H1 (cell line): Measurements from ENCODE around the gene FARS2. TPM values are rescaled to one million over a fixed set of nuclear protein-coding genes. Genes with fewer than 3 reads are reported as not detected.

Source experiments
- CTCF ChIA-PET: fragments of 300-600 bp; sonication (Branson Sonifier 250); formaldehyde crosslinking; loops from one replicate; lab custom pipeline; 2021; ENCODE audit not compliant: partially characterized antibody; lab: Charles Lee
- POLR2A ChIA-PET: fragments of 300-600 bp; sonication (Branson Sonifier 250); formaldehyde crosslinking; loops from one replicate; lab custom pipeline; 2021; ENCODE audit warnings: inconsistent platforms; ENCODE audit not compliant: partially characterized antibody; lab: Charles Lee
- DNase-seq, 2 experiments: peaks; one replicate each; pipeline versions ENCODE4 v3.0.0 to v3.0.0-alpha.2; 2010 to 2022; ENCODE audit warnings: low spot score in 2 of 2, low read depth in 1 of 2, mixed read lengths in 1 of 2
- FAIRE-seq: peaks from 2 replicates; lab custom pipeline; 2011; peaks lifted over from hg19 to GRCh38; lab: Jason Lieb, UNC
- H2AFZ ChIP-seq: 2 replicates; pipeline ENCODE4 v1.8.1; 2012; ENCODE audit warnings: low read length, inconsistent platforms
- H2AK5ac ChIP-seq: 2 replicates; pipeline ENCODE4 v1.6.1; 2013; ENCODE audit warnings: low read depth, low read length
- H2BK120ac ChIP-seq: replicated peaks from 2 replicates; pipeline ENCODE3; 2013; ENCODE audit warnings: low read depth, low read length, inconsistent platforms
- H2BK12ac ChIP-seq: 2 replicates; pipeline ENCODE4 v1.6.1; 2013; ENCODE audit warnings: low read depth, low read length
- H2BK15ac ChIP-seq: 2 replicates; pipeline ENCODE4 v1.6.1; 2013; ENCODE audit warnings: low read length
- H2BK20ac ChIP-seq: 2 replicates; pipeline ENCODE4 v1.6.1; 2013; ENCODE audit warnings: low read length
- H2BK5ac ChIP-seq: 2 replicates; pipeline ENCODE4 v1.6.1; 2013; ENCODE audit warnings: low read depth, low read length
- H3K14ac ChIP-seq: 2 replicates; pipeline ENCODE4 v1.6.1; 2013; ENCODE audit warnings: inconsistent platforms; ENCODE audit not compliant: insufficient read length
- H3K18ac ChIP-seq: 2 replicates; pipeline ENCODE4 v1.6.1; 2013; ENCODE audit warnings: low read length; ENCODE audit errors: extremely low read depth
- H3K23ac ChIP-seq: 2 replicates; pipeline ENCODE4 v1.6.1; 2013; ENCODE audit warnings: inconsistent platforms; ENCODE audit not compliant: insufficient read length
- H3K23me2 ChIP-seq: 2 replicates; pipeline ENCODE4 v1.6.1; 2013; ENCODE audit warnings: low read depth, low read length
- H3K27ac ChIP-seq: 2 replicates; pipeline ENCODE4 v1.6.1; 2011; ENCODE audit warnings: low read depth, low read length, inconsistent platforms
- H3K27me3 ChIP-seq, 4 experiments: replicated peaks in 1 of 4; 1 replicate in 1 of 4; 2 replicates in 3 of 4; pipeline versions ENCODE4 v1.6.1 to v1.8.1; 2011 to 2013; ENCODE audit warnings: low read length in 3 of 4, mild to moderate bottlenecking in 3 of 4, inconsistent platforms in 2 of 4, mixed read lengths in 2 of 4, moderate library complexity in 1 of 4; ENCODE audit not compliant: control insufficient read depth in 3 of 4, insufficient read depth in 3 of 4; ENCODE audit errors: extremely low read depth in 1 of 4
- H3K36me3 ChIP-seq, 4 experiments: 2 replicates each; pipeline versions ENCODE4 v1.6.1 to v1.8.1; 2011 to 2013; ENCODE audit warnings: mild to moderate bottlenecking in 4 of 4, low read length in 3 of 4, moderate library complexity in 2 of 4, control low read depth in 1 of 4, inconsistent platforms in 1 of 4; ENCODE audit not compliant: insufficient read depth in 4 of 4, control insufficient read depth in 2 of 4
- H3K4ac ChIP-seq: replicated peaks from 2 replicates; pipeline ENCODE3; 2013; ENCODE audit warnings: low read length, low read depth, mixed read lengths, inconsistent platforms; ENCODE audit not compliant: insufficient read length
- H3K4me1 ChIP-seq, 4 experiments: replicated peaks in 1 of 4; 1 replicate in 1 of 4; 2 replicates in 3 of 4; pipeline versions ENCODE4 v1.6.1 to v1.8.1; 2011 to 2013; ENCODE audit warnings: low read length in 3 of 4, inconsistent platforms in 2 of 4, mixed read lengths in 1 of 4; ENCODE audit not compliant: insufficient read depth in 4 of 4, control insufficient read depth in 3 of 4
- H3K4me2 ChIP-seq, 2 experiments: 2 replicates each; pipeline versions ENCODE4 v1.6.1 to v1.8.1; 2011 to 2013; ENCODE audit warnings: low read depth in 2 of 2, low read length in 2 of 2, control low read depth in 1 of 2, inconsistent platforms in 1 of 2, mild to moderate bottlenecking in 1 of 2; ENCODE audit not compliant: insufficient read depth in 1 of 2
- H3K4me3 ChIP-seq, 4 experiments: fragments of 200-600, 300-600 bp in 1 of 4; sonication (generic), shearing (Covaris generic), sonication (Bioruptor Twin) in 1 of 4; 2 replicates each; pipeline versions ENCODE4 v1.5.1 to v1.8.1; 2011 to 2016; ENCODE audit warnings: low read length in 4 of 4, low read depth in 3 of 4, control low read depth in 2 of 4, inconsistent platforms in 2 of 4, mild to moderate bottlenecking in 2 of 4, mixed read lengths in 1 of 4, moderate library complexity in 1 of 4; ENCODE audit not compliant: insufficient read depth in 2 of 4; ENCODE audit errors: extremely low read depth in 1 of 4
- H3K56ac ChIP-seq: replicated peaks from 2 replicates; pipeline ENCODE3; 2013; ENCODE audit warnings: low read depth, mild to moderate bottlenecking, mixed read lengths, low read length, inconsistent platforms; ENCODE audit not compliant: insufficient read length
- H3K79me1 ChIP-seq: 2 replicates; pipeline ENCODE4 v1.6.1; 2013; ENCODE audit warnings: low read depth, low read length, control low read depth
- H3K79me2 ChIP-seq, 2 experiments: 2 replicates each; pipeline versions ENCODE4 v1.6.1 to v1.8.1; 2012 to 2013; ENCODE audit warnings: low read length in 2 of 2, mild to moderate bottlenecking in 2 of 2, inconsistent platforms in 1 of 2; ENCODE audit not compliant: insufficient read depth in 2 of 2, control insufficient read depth in 1 of 2
- H3K9ac ChIP-seq, 4 experiments: replicated peaks in 1 of 4; 1 replicate in 1 of 4; 2 replicates in 3 of 4; pipeline versions ENCODE4 v1.6.1 to v1.8.1; 2011 to 2013; ENCODE audit warnings: low read depth in 3 of 4, low read length in 3 of 4, control low read depth in 2 of 4, mild to moderate bottlenecking in 2 of 4, moderate library complexity in 2 of 4, inconsistent platforms in 1 of 4; ENCODE audit errors: extremely low read depth in 1 of 4
- H3K9me3 ChIP-seq, 2 experiments: 2 replicates each; pipeline versions ENCODE4 v1.6.1 to v1.8.1; 2012 to 2013; ENCODE audit warnings: mild to moderate bottlenecking in 2 of 2, moderate library complexity in 2 of 2, control low read depth in 1 of 2, inconsistent platforms in 1 of 2, low read depth in 1 of 2, low read length in 1 of 2, mixed read lengths in 1 of 2; ENCODE audit not compliant: insufficient read depth in 2 of 2
- H4K20me1 ChIP-seq, 2 experiments: replicated peaks in 1 of 2; 2 replicates each; pipeline versions ENCODE3 to v1.8.1; 2011 to 2013; ENCODE audit warnings: inconsistent platforms in 2 of 2, low read length in 2 of 2, mild to moderate bottlenecking in 1 of 2; ENCODE audit not compliant: insufficient read depth in 2 of 2, control insufficient read depth in 1 of 2
- H4K5ac ChIP-seq: 2 replicates; pipeline ENCODE4 v1.6.1; 2013; ENCODE audit warnings: low read length, low read depth, mixed read lengths, inconsistent platforms; ENCODE audit not compliant: insufficient read length
- H4K8ac ChIP-seq: 2 replicates; pipeline ENCODE4 v1.8.0; 2013; ENCODE audit warnings: mild to moderate bottlenecking, moderate library complexity, low read length, inconsistent platforms; ENCODE audit not compliant: insufficient read depth; ENCODE audit errors: extremely low read depth
- H4K91ac ChIP-seq: replicated peaks from 2 replicates; pipeline ENCODE3; 2013; ENCODE audit warnings: low read length, mixed read lengths, inconsistent platforms; ENCODE audit not compliant: insufficient read length
- BCL11A ChIP-seq, 2 experiments: IDR thresholded peaks; one replicate each; pipeline ENCODE4 v1.6.1; 2011; ENCODE audit warnings: low read depth in 2 of 2, low read length in 2 of 2, mild to moderate bottlenecking in 2 of 2
- CBX5 ChIP-seq: fragments of 300-800, 300-1000 bp; sonication (generic); IDR thresholded peaks from 2 replicates; pipeline ENCODE4 v1.7.1; 2016; ENCODE audit warnings: antibody characterized with exemption, low read length, low read depth
- EP300 ChIP-seq, 2 experiments: IDR thresholded peaks; 1 replicate in 1 of 2; 2 replicates in 1 of 2; pipeline ENCODE4 v1.6.1; 2011 to 2012; ENCODE audit warnings: low read depth in 2 of 2, low read length in 2 of 2, mild to moderate bottlenecking in 2 of 2, borderline replicate concordance in 1 of 2, inconsistent platforms in 1 of 2, moderate library complexity in 1 of 2
- GTF2F1 ChIP-seq: IDR thresholded peaks from 2 replicates; pipeline ENCODE4 v1.6.1; 2012; ENCODE audit warnings: low read depth, low read length, improper control_type of control experiment, borderline replicate concordance
- HDAC6 ChIP-seq: IDR thresholded peaks from one replicate; pipeline ENCODE4 v1.7.1; 2012; ENCODE audit warnings: low read depth, mild to moderate bottlenecking, inconsistent platforms, low read length, moderate library complexity
- KDM4A ChIP-seq: IDR thresholded peaks from one replicate; pipeline ENCODE4 v1.7.1; 2012; ENCODE audit warnings: low read depth, mild to moderate bottlenecking, moderate library complexity, low read length, inconsistent platforms; ENCODE audit not compliant: severe bottlenecking
- MAFK ChIP-seq: IDR thresholded peaks from 2 replicates; pipeline ENCODE4 v1.6.1; 2012; ENCODE audit warnings: low read depth, mild to moderate bottlenecking, improper control_type of control experiment, low read length
- RAD21 ChIP-seq, 2 experiments: IDR thresholded peaks in 1 of 2; conservative IDR thresholded peaks in 1 of 2; 2 replicates each; pipeline ENCODE4 v1.6.1; 2011; ENCODE audit warnings: low read depth in 2 of 2, low read length in 2 of 2, improper control_type of control experiment in 1 of 2, inconsistent platforms in 1 of 2, mild to moderate bottlenecking in 1 of 2, moderate library complexity in 1 of 2
- RXRA ChIP-seq: IDR thresholded peaks from 2 replicates; pipeline ENCODE4 v1.6.1; 2011; ENCODE audit warnings: low read depth, mild to moderate bottlenecking, low read length, moderate library complexity; ENCODE audit not compliant: insufficient read depth
- SP4 ChIP-seq: IDR thresholded peaks from 2 replicates; pipeline ENCODE4 v1.6.1; 2012; ENCODE audit warnings: low read length, inconsistent platforms
- SRF ChIP-seq: IDR thresholded peaks from 2 replicates; pipeline ENCODE4 v1.6.1; 2011; ENCODE audit warnings: mild to moderate bottlenecking, low read depth, low read length, moderate library complexity
- ZNF274 ChIP-seq: IDR thresholded peaks from 2 replicates; pipeline ENCODE4 v1.7.0; 2012; ENCODE audit warnings: low read length, borderline replicate concordance; ENCODE audit errors: extremely low read depth
- WGBS, 2 experiments: shearing (Covaris generic) in 1 of 2; methylation state at CpG; one replicate each; pipeline versions ENCODE4 v1.1.6 to v1.1.7; 2013 to 2015; ENCODE audit warnings: low lambda C conversion rate in 2 of 2, mixed read lengths in 2 of 2, inconsistent platforms in 1 of 2, low coverage in 1 of 2, missing lambda C conversion rate in 1 of 2; ENCODE audit not compliant: insufficient replicate concordance in 2 of 2, insufficient coverage in 1 of 2, insufficient read length in 1 of 2; ENCODE audit errors: extremely low coverage in 1 of 2, missing lambda C conversion rate in 1 of 2; 5-methylcytosine and 5-hydroxymethylcytosine counted together
- polyA plus RNA-seq, 7 experiments: library from polyadenylated mRNA; depleted of rRNA in 3 of 7; stranded (reverse) in 5 of 7; unstranded in 2 of 7; fragments of >200 nt in 5 of 7; fragments of 200-250 nt in 2 of 7; gene quantifications; 1 replicate in 5 of 7; 2 replicates in 1 of 7; 4 replicates in 1 of 7; pipeline versions ENCODE4 v1.2.1 to v1.2.3, GENCODE V29; 2011 to 2013; ENCODE audit warnings: missing spikeins in 2 of 7, mixed read lengths in 2 of 7
- total RNA-seq: library from RNA; stranded (reverse); fragmentation: NEBNext Ultra II Directional; extraction: Animal tissue kit (Norgen Biotek cat#: 25700); gene quantifications from 2 replicates; pipeline ENCODE4 v1.2.1, GENCODE V29; 2021

The FARS2 gene
- total and polyA plus RNA-seq, 2 of the 8 experiments (the other 6 are each of a cell fraction or from before 2014, with no cell fraction given), result 11.7 to 14.4 TPM

DNA sequence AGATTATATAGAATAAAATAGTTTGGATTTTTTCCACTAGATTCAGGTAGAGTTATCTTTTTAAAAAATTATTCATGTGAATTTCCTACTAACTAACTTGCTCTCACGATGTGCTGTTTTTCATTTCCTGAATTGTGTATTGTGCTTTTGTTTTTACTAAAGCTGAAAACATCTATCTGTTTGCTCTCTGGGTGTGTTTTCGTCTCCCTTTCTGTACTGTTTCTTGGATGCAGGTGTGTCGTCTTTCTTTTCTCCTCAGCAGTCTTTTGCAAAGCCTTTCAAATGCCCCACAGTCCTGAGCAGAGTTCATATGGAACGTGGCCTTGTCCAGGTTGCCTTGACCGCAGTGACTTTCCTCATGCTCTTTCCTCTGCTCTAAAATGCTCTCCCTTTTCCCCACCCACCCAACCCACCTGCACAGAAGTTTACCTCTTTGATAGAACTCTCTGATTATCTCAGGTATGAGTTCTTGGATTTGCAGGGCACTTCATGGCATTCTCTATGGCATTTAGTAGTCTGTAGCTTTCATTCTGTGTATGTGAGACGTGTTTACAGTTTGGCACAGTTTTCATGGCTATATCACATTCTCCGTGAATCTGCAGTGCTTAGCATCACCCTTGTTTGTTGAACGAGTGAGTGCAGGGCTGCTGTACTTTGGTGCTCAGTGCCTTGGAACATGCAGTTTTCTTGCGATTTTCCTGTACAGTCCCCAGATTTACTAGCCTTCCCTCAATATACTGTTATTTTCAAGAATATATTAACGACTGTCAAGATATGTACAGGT, 77.1 kb downstream of the FARS2 start:
- Histone ChIP-seq H2BK120ac (no peak overlapping the region), H3K27me3 (no peaks in the 10 kb centered on the region), H3K4me1 (no peaks in the 10 kb centered on the region), H4K91ac (no peak overlapping the region), H2AK5ac (no peak overlapping the region), H3K14ac (no peak overlapping the region), H3K9ac (no peak overlapping the region), H3K36me3 (no peaks in the 10 kb centered on the region), H3K4me3 (no peak overlapping the region), H2BK15ac (no peak overlapping the region), H3K23me2 (no peaks in the 10 kb centered on the region), H3K79me1 (no peaks in the 10 kb centered on the region), H3K79me2 (peaks cover 0 to 2% of the 10 kb centered on the region in 2 experiments; a peak in 1 of 4 replicates), H3K4me2 (no peak overlapping the region), H2BK12ac (no peak overlapping the region), H3K18ac (no peak overlapping the region), H4K8ac (no peak overlapping the region), H2BK5ac (no peak overlapping the region), H3K23ac (no peak overlapping the region), H3K56ac (no peak overlapping the region), H3K27ac (no peak overlapping the region), H2AFZ (no peak overlapping the region), H4K5ac (no peak overlapping the region), H3K4ac (no peak overlapping the region), H4K20me1 (no peaks in the 10 kb centered on the region), H3K9me3 (no peaks in the 10 kb centered on the region), H2BK20ac (no peak overlapping the region)
- ChIA-PET POLR2A (no interaction called here), CTCF (interaction anchor here (1.0 kb wide), 2 partner anchors 14 to 29 kb away, joined by 3 to 4 read pairs; no protein-coding TSS in a partner anchor)
- no peak for FAIRE-seq
- 81% methylated on average over 9 of the region's 10 CpGs; no CpG with 5 or more reads in 1 of the 2 experiments for WGBS, 2 experiments
- DNase-seq, result no peak
- no peak for TF ChIP-seq CBX5
- no peak for TF ChIP-seq GTF2F1
- no peak for TF ChIP-seq MAFK
- no peak for TF ChIP-seq KDM4A
- TF ChIP-seq RXRA, result no peak
- no peak for TF ChIP-seq BCL11A (IDR thresholded peaks at IDR 0.05; ENCODE audit: low read depth in 2 of 2, low read length in 2 of 2)
- no peak for TF ChIP-seq ZNF274
- no peak for TF ChIP-seq EP300 (IDR thresholded peaks at IDR 0.05; ENCODE audit: borderline replicate concordance in 1 of 2, low read depth in 2 of 2, low read length in 2 of 2)
- no peak for TF ChIP-seq HDAC6
- TF ChIP-seq SRF, result no peak
- TF ChIP-seq SP4, result no peak
- no peak for TF ChIP-seq RAD21 (IDR thresholded peaks at IDR 0.05 in 1 of 2, conservative IDR thresholded peaks at IDR 0.05 in 1 of 2; ENCODE audit: low read depth in 2 of 2, low read length in 2 of 2)
